Measurements from ENCODE around the gene IL12A. TPM values are rescaled to one million over a fixed set of nuclear protein-coding genes. Genes with fewer than 3 reads are reported as not detected.

Gene IL12A
- polyA plus RNA-seq, 1 donor from 2014 or later, result not detected

GRCh38 chr3:159964166-159964973 is 24.3 kb upstream of the IL12A start (continued):
- no peak for TF ChIP-seq REST (IDR thresholded peaks at IDR 0.05; ENCODE audit: borderline replicate concordance)

GRCh38 chr3:159971311-159971710 is 17.3 kb upstream of the IL12A start:
- no peaks in the 10 kb centered on the region for H3K36me3 ChIP-seq (ENCODE audit: insufficient read depth, low read length)
- H3K9ac ChIP-seq (ENCODE audit: low read length), result no peak overlapping the region
- no peak overlapping the region for H2AFZ ChIP-seq (ENCODE audit: low read depth, low read length)
- no peak overlapping the region for H3K4me2 ChIP-seq (ENCODE audit: low read length)
- no peaks in the 10 kb centered on the region for H4K20me1 ChIP-seq (ENCODE audit: insufficient read depth)
- H3K9me2 ChIP-seq (ENCODE audit: insufficient read depth, low read length), result no peaks in the 10 kb centered on the region
- no peak overlapping the region for H3K4me3 ChIP-seq (ENCODE audit: low read length)
- H3K9me3 ChIP-seq (ENCODE audit: low read length), result no peaks in the 10 kb centered on the region
- no peak overlapping the region for H3K27ac ChIP-seq (ENCODE audit: low read length)
- H3K27me3 ChIP-seq (ENCODE audit: insufficient read depth, low read depth, low read length), result no peaks in the 10 kb centered on the region
- TF ChIP-seq TAF1 (IDR thresholded peaks at IDR 0.05; ENCODE audit: low read depth) (no peak), EP300 (conservative IDR thresholded peaks at IDR 0.05; ENCODE audit: poor library complexity, severe bottlenecking) (no peak), REST (IDR thresholded peaks at IDR 0.05; ENCODE audit: borderline replicate concordance) (no peak), SMC3 (conservative IDR thresholded peaks at IDR 0.05; ENCODE audit: poor library complexity) (no peak), EZH2 (IDR thresholded peaks at IDR 0.05; ENCODE audit: borderline replicate concordance, insufficient read depth, low read length, poor library complexity, severe bottlenecking) (no peak), MXI1 (conservative IDR thresholded peaks at IDR 0.05; ENCODE audit: poor library complexity, severe bottlenecking) (no peak), RAD21 (conservative IDR thresholded peaks at IDR 0.05) (no peak), POLR2AphosphoS5 (IDR thresholded peaks at IDR 0.05) (no peak)
- no peaks in the 10 kb centered on the region for H3K79me2 ChIP-seq (replicated peaks; ENCODE audit: insufficient read depth, low read length)
- no peaks in the 10 kb centered on the region for H3F3A ChIP-seq (ENCODE audit: insufficient read depth, low read length, poor library complexity, severe bottlenecking)

DNA sequence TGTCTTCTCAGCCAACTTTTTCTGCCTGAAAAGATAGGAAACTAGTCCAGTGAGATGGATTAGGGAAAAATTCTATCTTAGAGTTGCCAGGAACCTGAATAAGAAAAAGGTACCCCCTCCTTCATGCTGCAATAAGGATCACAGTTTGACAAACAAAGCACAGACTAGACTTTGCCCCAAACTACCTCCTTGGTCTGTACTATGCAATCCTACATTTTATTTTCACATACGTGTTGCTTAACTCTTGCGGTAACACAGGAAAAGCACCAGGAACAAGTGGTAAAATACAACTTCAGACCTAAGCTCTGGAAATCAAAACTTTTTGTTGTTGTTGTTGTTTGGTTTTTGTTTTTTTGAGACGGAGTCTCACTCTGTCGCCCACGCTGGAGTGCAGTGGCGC is 11.3 kb upstream of the IL12A start:
- Histone ChIP-seq H3K9me3 (ENCODE audit: low read length) (no peaks in the 10 kb centered on the region), H3K79me2 (replicated peaks; ENCODE audit: insufficient read depth, low read length) (no peaks in the 10 kb centered on the region), H3F3A (ENCODE audit: insufficient read depth, low read length, poor library complexity, severe bottlenecking) (no peaks in the 10 kb centered on the region), H3K27ac (ENCODE audit: low read length) (no peak overlapping the region), H3K9me2 (ENCODE audit: insufficient read depth, low read length) (no peaks in the 10 kb centered on the region), H3K4me3 (ENCODE audit: low read length) (no peak overlapping the region), H3K4me2 (ENCODE audit: low read length) (no peak overlapping the region), H4K20me1 (ENCODE audit: insufficient read depth) (no peaks in the 10 kb centered on the region), H2AFZ (ENCODE audit: low read depth, low read length) (no peak overlapping the region), H3K9ac (ENCODE audit: low read length) (no peak overlapping the region), H3K36me3 (ENCODE audit: insufficient read depth, low read length) (no peaks in the 10 kb centered on the region), H3K27me3 (ENCODE audit: insufficient read depth, low read depth, low read length) (no peaks in the 10 kb centered on the region)
- TF ChIP-seq MXI1 (conservative IDR thresholded peaks at IDR 0.05; ENCODE audit: poor library complexity, severe bottlenecking) (no peak), POLR2AphosphoS5 (IDR thresholded peaks at IDR 0.05) (no peak), REST (IDR thresholded peaks at IDR 0.05; ENCODE audit: borderline replicate concordance) (no peak), TAF1 (IDR thresholded peaks at IDR 0.05; ENCODE audit: low read depth) (no peak), EZH2 (IDR thresholded peaks at IDR 0.05; ENCODE audit: borderline replicate concordance, insufficient read depth, low read length, poor library complexity, severe bottlenecking) (no peak), EP300 (conservative IDR thresholded peaks at IDR 0.05; ENCODE audit: poor library complexity, severe bottlenecking) (no peak), CTCF (IDR thresholded peaks at IDR 0.05; ENCODE audit: poor library complexity, severe bottlenecking) (no peak), RAD21 (conservative IDR thresholded peaks at IDR 0.05) (no peak), SMC3 (conservative IDR thresholded peaks at IDR 0.05; ENCODE audit: poor library complexity) (no peak)

All from neural cell (in vitro differentiated cells).